NCI-H1436 treated with DMSO at 0.1 percent for 48 hours (cell line): ENCODE results near the gene NHSL1.

ENCODE experiments used
- DNase-seq: peaks from one replicate; lab custom pipeline; 2025; lab: John Stamatoyannopoulos, UW

NHSL1 gene

DNA sequence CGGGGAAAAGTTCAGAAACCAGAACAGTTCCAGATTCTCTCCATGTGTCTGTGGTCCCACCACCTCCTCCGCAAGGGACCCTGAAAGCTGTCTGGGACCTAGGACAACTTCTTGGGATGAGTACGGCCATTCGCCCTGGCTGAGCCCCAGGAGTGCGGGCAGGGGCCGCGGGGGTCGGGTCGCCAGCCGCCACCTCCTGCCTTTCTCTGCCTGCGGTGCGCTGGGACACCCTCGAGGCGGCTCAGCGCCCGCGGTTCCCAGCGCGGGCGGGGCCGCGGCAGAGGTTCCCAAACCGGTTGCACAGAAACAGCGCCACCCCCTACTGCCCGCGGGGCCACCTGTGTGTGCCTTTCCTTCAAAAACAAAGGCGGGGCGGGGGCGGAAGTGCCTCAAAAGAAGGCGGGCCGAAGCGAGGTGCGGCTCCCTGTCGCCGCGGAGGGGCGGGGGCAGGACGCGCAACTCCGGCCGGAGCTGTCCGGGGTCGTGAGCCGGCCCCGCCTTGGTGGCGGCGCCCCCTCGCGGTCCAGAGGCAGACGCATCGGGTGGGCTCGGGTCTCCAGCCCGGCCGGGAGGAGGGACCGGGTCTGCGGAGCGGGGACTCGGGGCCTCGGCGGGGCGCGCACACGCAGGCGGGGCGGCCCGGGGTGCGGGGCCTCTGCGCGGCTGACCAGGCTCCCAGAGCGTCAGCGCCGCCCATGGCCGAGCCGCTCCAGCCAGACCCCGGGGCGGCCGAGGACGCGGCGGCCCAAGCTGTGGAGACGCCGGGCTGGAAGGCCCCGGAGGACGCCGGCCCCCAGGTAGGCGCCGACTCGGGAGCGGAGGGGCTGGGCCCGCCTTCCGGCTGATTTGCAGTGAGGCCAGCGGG is 95.3 kb downstream of the NHSL1 start, which contains the start of gene HEBP2:
HEBP2 (plus strand) TSS at position 423 of the 865 bp plus-strand sequence; CDS start at position 696, 273 bp downstream.
- peak; percentile 85 for DNase-seq

DNA sequence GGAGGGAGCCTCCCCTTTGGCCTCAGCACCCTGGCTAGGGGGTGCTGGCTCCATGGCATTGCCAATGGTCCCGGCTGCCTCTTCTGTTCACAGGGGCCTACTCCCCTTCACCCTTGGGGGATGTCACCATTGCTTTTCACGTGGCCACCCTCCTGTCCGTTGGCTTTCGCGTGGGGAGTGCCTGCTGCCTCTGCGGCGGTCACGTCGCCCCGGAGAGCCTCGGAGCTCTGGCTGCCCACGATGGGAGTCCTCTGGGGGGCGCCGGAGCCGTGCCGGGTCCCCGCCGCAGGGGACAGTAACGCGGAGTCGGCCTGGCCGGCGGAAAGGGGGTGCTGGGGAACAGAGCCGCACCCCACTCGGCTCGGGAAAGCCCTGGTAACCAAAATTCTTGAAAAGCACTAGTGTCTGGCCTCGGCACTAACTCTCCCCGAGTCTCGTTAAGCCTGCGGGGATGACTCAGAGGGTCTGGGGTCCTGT is 95.9 kb downstream of the NHSL1 start:
- no peak for DNase-seq

DNA sequence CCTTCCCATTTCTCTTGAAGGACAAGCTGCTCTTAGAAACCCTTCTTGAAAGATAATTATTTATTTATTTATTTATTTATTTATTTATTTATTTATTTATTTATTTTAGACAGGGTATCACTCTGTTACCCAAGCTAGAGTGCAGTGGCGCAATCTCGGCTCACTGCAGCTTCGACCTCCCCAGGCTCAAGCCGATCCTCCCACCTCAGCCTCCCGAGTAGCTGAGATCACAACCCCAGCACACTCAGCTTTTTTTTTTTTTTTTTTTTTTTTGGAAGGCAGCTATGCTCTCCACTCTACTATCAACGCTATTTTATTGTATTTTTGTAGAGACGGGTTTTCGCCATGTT is 96.5 kb downstream of the NHSL1 start:
- DNase-seq, result no peak

DNA sequence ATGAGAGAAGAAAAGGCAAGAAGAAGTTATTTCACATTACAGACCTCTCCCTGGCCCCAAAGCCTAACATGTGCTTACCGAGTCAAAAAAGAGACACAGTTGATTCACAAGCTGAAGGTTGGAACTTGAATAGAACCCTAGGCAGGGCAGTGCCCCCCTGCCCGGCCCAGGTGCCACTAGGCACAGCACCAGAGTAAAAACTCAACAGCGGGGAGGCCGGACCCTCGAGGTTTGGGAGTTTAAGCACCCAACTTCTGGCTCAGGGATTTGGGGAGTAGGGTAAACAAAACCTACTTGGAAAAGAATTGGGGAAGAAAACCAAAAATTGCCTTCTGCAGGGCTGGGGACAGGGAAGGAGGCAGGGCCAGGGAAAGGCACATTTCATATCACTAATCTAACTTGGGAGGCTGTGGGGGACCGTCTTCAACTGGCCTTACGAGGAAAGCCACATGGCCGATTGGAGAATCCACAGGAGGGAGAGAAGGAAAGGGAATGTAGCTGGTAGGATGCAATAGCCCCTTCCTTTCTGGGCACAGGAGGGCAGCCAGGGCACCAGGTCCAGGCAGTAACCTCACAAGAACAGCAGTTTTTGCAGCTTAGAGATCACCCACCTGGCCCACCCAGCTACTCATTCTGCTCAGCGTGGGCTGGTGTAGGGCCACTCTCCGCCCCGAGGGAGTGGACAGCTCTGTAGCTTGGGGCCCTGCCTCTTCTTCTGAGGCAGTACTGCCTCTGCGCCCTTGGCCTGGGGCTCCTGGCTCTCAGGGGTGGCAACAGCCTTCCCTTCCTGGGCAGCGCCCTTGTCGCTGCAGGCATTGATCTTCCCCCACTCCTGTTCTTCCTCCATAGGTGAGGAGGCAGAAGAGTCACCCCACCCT is 97.1 kb downstream of the NHSL1 start:
- no peak for DNase-seq

DNA sequence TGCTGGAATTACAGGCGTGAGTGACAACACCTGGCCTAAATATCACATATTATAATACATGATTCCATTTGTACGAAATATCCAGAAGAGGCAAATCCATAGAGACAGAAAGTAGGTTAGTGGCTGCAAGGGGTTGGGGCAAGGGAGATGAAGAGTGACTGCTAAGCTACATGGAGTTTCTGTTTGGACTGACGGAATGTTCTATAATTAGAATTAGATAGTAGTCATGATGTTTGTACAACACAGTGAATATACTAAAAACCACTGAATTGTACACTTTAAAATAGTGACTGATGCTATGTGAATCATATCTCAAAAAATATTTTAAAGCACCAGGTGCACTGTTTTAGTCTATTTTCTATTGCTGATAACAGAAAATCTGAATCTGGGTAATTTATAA is 99.0 kb downstream of the NHSL1 start:
- DNase-seq, result no peak

DNA sequence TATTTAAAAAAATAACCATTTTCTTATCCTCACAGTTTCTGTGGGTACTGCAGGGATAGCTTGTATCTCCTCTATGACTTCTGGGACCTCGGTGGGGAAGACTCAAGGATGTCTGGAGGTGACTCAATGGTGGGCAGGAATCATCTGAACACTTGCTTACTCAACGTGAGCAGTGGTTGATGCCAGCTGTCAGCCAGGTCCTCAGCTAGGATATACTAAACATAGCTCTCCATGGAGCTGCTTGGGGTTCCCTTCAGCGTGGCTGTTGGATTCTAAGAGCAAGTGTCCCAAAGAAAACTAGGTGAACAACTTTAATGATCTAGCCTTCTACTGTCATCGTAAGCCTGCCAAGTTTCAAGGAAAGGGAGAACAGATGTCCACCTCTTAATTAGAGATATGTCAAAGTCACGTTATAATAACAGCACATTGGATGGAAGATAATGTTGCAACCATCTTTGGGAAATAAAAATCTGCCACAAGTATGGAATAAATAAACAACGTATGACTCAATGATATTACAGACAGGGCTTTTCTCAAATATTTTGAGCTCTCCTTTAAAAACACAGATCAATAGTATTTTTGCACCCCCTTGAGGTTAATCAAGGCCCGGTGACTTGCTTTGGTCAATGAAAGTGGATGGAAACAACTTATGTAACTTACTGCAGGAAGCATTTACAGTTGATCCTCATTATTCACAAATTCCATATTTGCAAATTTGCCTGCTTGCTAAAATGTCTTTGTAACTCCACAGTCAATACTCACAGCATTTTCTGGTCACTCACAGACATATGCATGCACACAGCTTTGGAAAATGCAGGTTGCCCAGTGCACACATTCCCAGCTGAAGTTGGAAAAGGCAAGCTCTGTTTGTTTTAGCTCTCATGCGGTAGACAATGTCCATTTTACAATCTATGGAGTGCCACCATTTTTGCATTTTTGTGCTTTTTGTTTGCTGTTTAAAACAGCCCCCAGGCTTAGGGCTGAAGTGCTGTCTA is 101.9 kb downstream of the NHSL1 start:
- no peak for DNase-seq

DNA sequence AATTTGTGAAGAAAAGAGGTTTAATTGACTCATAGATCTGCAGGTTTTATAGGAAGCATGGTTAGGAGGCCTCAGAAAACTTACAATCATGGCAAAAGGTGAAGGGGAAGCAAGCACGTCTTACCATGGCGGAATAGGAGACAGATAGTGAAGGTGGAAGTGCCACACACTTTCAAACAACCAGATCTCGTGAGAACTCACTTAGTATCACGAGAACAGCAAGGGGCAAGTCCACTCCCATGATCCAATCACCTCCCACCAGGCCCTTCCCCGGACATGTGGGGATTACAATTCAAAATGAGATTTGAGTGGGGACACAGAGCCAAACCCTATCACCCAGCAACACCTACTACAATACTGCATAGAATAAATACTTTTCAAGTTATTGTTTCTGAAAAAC is 102.6 kb downstream of the NHSL1 start:
- no peak for DNase-seq

DNA sequence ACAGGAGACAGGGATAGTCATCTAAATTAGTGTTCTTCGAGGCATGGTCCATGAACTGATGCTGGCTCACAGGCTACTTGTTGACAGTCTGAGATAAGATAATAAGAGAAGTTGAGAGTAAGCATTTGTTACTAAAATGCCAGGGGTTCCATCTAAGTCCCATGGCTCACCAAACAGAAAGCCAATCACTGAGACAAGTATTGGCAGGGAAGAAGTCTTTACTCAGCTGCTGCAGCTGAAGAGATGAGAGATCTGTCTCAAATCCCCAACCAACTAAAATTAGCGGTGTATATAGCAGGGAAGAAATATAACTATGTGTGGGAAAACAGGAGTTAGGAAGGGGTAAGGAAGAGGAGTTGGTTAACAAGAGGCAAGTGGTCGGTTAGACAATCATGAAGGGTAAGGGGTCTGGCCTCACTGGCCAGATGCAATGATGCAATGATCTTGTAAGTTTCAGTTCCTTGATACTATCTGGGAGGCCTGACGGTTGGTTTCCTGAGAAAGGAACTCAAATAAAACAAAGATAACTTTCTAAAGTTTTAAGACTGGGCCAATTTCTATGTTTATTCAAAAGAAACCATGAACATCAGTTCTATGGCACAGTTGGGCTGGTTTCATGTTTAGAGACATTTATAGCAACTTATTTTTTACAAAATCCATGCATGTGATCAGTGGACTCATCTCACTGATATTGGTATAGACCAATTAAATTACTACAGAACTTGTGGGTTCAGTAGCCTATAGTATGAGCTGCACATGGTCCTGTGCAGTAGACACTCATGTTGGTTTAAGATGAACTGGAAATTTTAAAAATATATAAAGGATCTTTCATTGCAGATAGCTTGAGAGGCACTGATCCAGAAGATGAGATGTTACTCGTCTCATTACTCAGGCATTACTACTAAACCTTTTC is 105.2 kb downstream of the NHSL1 start:
- DNase-seq, result no peak

DNA sequence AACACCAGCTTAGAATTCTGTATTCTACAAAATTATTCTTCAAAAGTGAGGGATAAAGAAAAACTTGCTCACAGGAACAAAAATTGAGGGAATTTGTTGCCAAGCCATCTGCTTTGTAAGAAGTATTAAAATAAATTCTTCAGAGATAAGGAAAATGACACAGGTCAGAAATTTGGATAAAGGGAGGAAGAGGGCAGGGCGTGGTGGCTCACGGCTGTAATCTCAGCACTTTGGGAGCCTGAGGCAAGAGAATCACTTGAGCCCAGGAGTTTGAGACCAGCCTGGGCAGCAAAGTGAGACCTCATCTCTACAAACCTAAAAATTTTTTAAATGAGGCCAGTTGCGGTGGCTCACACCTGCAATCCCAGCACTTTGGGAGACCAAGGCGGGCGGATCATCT is 109.7 kb downstream of the NHSL1 start:
- no peak for DNase-seq

DNA sequence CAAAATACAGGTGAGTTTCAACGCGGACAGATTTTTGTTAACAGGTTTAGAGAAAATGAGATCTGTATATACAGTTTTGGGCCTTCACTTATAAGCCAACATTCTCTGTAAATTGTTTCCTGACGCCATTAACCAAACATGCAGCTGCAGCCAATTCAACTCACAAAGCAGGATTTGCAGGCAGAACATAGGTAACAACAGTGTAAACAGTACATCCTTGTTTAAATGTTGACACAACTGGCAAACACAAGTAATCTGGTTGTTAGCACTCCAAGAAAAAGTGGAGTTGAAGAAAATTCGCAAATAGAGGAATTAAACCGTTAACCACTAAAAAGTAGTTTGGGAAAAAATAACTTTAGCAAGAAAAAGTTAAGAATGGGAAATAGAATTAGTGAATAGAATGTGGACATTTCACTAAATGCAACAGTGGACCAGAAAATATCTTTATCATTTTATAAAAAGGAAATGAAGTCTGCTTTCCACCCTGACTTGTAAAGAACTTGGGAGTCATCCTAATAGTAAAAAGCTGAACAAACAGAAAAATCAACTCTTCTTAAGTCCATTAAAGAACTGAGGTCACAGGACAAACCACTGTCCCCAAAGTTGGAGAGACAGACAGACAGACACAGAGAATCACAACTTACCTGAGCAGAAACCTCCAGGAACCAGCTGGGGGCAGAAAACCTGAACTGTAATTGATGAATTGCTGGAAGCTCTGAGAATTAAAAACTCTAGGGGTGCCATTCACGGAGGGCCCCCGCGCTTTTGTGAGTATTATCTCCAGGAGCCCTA is 111.5 kb downstream of the NHSL1 start:
- DNase-seq, result peak; percentile 42

DNA sequence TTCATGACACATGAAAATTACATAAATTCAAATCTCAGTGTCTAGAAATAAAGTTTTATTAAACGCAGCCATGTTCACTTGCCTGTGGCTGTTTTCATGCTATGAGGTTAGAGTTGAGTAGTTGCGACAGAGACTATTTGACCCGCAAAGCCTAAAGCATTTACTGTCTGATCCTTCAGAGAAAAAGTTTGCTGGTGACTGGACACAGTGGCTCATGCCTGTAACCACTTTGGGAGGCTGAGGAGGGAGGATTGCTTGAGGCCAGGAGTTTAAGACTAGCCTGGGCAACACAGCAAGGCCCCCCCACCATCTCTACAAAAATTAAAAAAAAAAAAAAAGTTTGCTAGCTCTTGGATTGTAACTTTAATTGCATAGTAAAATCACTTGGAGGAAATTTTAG is 112.4 kb downstream of the NHSL1 start:
- DNase-seq, result no peak

DNA sequence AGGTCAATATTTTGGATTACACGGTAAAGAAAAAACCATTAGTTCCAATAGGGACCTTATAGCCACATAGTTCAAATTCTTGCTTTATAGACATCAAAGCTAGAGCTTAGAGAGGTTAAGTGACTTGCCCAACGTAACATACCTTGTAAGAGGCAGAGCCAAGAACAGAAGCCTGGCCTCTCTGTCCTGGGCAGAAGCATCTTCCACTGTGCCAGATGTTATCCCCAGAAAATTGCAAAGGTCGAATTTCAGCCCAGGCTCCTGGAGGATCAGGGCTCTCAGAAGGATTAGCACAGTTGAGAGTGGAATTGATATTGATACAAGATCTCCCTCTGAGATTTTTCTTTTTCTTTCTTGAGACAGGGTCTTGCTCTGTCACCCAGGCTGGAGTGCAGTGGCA is 115.5 kb downstream of the NHSL1 start:
- DNase-seq, result no peak

DNA sequence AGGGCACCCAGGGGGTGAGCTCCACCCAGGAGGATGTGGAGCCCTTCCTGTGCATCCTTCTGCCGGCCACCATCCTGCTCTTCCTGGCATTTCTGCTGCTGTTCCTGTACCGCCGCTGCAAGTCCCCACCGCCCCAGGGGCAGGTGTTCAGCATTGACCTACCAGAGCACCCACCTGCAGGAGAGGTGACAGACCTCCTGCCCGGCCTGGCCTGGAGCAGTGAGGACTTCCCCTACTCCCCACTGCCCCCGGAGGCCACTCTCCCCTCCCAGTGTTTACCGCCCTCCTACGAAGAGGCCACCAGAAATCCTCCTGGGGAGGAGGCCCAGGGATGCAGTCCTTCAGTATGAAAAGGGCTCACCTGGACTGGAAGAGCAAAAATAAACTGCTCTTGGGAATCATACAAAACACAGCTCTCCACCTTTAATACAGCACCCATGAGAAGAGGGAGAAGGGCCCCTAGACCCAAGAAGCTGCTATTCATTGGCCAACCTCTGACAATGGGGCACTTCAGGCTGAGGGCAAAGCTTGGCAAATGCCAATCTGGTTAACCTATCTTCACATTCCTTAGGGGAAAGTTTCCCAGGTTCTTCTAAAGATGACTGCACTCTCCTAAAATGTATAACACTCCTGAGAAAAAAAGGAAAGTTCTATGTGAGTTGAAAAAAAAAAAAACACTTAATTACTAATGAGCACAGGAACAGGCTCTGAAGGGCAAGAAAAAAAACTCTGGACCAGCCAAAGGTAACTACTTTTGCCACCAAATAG is 116.6 kb downstream of the NHSL1 start:
- DNase-seq, result no peak

DNA sequence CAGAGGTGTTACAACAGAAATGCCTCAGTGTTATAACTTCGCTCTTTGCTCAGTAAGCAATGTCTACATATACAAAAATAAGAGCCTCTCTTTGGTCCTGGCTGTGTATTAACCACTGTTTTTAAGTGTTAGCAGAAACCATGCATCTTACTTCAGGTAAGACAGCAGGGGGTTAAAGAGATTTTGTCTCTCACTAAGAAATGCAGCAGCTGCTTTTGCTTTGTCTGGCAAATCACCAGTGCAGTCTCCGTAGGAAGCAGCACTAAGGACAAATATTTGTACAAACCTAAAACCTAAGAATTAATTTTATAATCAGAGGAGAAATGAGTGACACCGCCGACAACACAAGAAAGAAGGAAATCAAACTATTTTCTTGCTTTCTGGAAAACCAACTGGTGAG is 120.8 kb downstream of the NHSL1 start:
- DNase-seq, result no peak

DNA sequence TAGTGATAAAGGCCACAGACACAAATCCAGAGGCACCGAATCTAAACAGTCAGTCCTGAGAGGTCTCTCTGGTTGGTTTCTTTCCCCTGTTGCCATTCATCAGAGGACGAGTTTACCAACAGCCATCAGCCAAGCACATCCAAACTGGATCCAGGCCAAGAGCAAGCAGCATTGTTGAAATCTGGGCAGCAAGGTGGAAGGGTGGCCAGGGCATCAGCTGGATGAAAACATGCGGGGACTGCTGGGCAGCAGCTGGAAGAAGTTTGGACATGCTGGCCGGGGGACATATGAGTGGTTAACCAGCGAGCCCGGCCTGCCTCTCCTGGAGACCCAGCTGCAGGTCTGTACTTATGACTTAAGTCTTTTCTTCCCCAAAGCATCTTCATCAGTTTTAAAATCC is 121.5 kb downstream of the NHSL1 start, which contains the start of gene SMIM28:
SMIM28 (plus strand) TSS at position 62 of the 400 bp plus-strand sequence; CDS start at position 230, 168 bp downstream.
- no peak for DNase-seq

DNA sequence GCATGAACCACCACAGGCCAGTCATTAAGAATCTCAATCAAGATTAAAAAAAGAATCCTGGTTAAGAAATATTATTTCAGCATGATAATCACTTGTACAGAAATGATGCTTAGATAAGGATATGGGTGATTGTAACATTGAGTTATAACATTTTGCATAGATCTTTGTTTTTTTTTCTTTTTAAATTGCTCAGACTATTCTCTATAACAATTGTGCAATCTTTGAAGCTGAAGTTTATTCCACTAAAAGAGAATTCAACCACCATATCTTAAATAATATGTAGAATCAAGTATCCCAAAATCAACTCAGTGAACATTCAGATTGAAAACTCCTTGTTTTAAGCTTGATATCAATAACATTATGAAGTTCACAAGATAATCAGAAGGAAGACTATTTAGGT is 122.3 kb downstream of the NHSL1 start:
- no peak for DNase-seq

DNA sequence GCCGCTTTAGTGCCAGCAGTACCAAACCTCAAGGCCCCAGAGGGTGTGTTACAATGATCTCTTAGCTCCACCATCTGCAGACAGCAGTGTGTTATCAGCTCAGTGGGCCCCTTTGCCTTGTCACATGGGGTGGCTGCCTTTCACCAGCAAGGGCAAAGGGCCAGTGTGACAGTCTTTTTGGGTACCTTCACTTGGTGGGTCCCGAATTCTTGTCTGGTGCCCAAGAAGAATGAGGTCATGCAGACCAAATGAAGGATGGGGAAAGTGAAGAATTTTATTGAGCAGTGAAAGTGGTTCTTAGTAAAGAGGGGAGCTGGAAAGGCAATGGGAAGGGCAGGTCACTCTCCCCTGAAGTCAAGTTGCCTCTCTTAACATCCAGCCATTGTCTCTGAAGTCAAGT is 124.5 kb downstream of the NHSL1 start:
- no peak for DNase-seq

DNA sequence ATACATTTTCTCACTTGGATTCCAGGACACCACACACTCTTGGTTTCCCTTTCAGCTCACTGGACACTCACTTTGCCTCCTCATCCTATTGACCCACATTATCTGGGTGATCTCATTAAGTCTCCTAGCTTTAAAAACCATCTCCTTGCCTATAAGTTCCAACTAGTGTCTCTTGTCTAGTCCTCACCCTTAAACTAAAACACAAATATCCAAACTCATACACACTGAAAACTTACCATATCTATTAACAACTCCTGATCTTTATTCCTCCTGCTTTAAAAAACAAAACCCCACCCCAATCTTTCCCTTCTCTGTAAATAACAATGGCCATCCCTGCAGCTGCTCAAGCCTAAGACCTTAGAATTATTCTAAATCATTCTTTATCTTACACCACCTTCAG is 125.1 kb downstream of the NHSL1 start:
- no peak for DNase-seq
